ENCODE results near the gene PAK4.

The PAK4 gene

GRCh38 chr19:39177736-39178135, 52.1 kb downstream of the PAK4 start:
- no peak for DNase-seq (ENCODE audit: low read depth in 3 of 3, low spot score in 1 of 3)

- DNase-seq (ENCODE audit: low read depth in 3 of 3, low spot score in 1 of 3) = no peak
Measured at GRCh38 chr19:39178296-39179006, 52.9 kb downstream of the PAK4 start.

GRCh38 chr19:39179754-39180153, 54.2 kb downstream of the PAK4 start:
- DNase-seq (ENCODE audit: low read depth in 3 of 3, low spot score in 1 of 3) = no peak

- no peak for DNase-seq (ENCODE audit: low read depth in 3 of 3, low spot score in 1 of 3)
Measured at GRCh38 chr19:39180749-39181148, 55.2 kb downstream of the PAK4 start.

GRCh38 chr19:39181500-39182173, 56.1 kb downstream of the PAK4 start:
- DNase-seq (ENCODE audit: low read depth in 3 of 3, low spot score in 1 of 3) = no peak

- no peak for DNase-seq (ENCODE audit: low read depth in 3 of 3, low spot score in 1 of 3)
Measured at GRCh38 chr19:39182174-39182505, 56.6 kb downstream of the PAK4 start.

DNA sequence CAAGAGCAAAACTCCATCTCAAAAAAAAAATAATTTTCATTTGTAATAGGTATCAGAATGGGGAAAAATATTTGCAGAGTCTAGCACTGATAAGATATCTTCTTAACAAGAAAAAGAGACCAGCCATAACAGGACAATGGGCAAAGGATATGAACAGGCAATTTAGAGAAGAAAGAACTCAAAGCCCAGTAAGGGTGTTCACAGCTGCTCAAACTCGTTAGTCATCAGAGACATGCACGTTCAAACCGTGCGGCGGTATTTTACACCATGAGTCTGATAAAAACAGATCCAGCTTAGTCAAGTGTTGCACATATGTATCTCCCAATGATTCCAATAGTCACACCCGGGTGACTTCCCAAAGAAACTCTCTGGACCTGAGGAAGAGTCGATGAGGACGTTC, 57.5 kb downstream of the PAK4 start:
- no peak for DNase-seq (ENCODE audit: low read depth in 3 of 3, low spot score in 1 of 3)

- no peak for DNase-seq (ENCODE audit: low read depth in 3 of 3, low spot score in 1 of 3)
Measured at GRCh38 chr19:39186391-39186790, 60.8 kb downstream of the PAK4 start.

DNA sequence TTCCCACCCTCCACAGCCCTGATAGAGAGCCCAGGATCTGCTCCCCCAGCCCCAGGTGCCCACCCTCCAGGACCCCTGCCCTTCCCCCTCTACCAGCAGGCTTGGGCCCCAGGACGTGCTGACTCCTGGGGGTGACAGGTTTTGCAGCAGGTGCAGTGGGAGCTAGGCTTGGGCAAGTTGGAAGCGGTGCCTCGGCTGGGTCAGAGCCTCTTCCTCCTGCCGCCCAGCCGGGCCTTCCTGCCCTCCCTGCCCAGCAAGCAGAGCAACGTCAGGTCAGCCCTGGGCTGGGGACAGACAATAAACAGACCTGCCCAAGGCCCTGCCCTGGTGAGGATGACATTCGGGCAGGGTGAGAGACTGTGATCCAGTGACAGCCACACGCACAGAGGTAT, 62.0 kb downstream of the PAK4 start:
- no peak for DNase-seq (ENCODE audit: low read depth in 3 of 3, low spot score in 1 of 3)

DNA sequence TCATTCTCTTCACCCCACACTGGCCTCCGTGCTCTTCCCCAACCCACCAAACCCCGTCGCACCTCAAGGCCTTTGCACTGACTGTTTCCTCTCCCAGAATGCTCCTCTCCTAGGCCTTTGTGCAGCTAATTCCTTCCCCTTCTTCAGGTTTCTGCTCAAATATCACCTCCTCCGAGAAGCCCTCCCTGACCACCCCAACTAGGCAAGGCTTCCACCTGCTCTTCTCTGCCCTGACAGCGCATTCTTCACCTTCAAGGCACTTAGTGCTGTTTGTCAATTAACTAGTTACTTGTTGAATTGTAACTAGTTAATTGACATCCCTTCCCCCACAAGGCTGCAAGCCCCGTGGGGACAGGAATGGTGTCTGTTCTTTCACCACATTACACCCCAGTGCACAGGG, 63.4 kb downstream of the PAK4 start:
- no peak for DNase-seq (ENCODE audit: low read depth in 3 of 3, low spot score in 1 of 3)

- DNase-seq (ENCODE audit: low read depth in 3 of 3, low spot score in 1 of 3) = no peak
Measured at GRCh38 chr19:39190768-39191167, 65.2 kb downstream of the PAK4 start.

GRCh38 chr19:39192846-39193245, 67.3 kb downstream of the PAK4 start:
- no peak for DNase-seq (ENCODE audit: low read depth in 3 of 3, low spot score in 1 of 3)

DNA sequence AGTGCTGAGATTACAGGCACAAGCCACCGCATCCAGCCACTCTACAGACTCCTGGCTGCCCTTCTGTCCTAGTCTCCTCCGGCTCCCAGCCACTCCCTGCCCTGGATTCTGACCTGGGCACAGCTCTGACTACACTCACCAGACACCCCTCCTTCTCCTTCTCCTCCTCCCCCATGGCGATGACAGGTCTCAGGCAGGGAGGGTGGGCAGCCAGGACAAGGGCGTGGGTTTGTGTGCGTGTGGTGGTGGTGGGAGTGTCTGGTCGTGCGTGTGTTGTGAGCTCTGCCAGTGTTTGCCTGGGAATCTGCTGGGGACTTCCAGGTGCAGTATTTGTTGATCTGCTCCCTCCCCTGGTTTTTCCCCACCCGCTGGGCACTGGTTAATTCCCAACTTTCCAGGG, 68.2 kb downstream of the PAK4 start:
- DNase-seq (ENCODE audit: low read depth in 3 of 3, low spot score in 1 of 3) = no peak

DNA sequence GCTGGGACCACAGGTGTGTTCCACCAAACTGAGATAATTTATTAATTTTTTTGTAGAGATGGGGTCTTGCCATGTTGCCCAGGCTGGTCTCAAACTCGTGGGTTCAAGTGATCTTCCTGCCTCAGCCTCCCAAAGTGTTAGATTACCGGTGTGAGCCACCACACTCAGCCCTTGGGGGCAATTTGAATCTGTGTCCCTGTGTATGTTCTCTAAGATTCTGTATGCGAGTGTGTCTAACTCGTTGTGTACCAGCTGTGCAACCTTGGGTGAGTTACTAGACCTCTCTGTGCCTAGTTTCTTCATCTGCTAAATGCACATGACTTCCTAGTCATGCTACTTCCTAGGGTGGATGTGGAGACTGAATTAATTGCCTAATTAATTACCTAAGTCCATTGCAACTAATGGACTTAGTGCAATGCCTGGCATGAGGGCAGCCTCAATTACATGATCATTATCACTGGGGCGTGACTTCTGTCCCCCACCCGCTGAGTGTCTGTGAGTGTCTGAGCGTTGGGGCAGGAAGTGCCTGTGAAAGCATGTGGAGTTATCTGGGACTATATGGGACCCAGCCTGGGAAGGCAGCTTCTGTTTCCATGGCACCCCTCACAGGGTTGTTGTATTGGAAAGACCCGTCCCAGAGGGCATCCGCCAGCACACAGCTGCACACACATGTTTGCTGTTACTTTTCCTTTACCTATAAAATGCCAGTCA, 69.4 kb downstream of the PAK4 start:
- DNase-seq (ENCODE audit: low read depth in 3 of 3, low spot score in 1 of 3) = no peak

DNA sequence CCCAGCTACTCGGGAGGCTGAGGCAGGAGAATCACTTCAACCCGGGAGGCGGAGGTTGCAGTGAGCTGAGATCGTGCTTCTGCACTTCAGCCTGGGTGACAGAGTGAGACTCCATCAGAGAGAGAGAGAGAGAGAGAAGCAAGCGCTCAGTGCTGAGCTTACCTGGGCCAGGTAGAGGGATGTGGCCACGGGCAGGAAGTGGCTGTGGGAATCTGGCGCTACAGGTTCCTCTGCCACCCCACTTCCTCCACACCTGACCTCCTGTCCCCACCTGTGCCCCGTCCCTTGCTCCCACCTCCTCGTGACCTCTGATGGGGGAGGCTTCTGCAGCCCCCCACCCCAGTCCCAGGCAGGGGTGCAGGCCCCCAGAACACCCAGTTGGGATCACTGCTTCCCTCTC, 70.2 kb downstream of the PAK4 start:
- no peak for DNase-seq (ENCODE audit: low read depth in 3 of 3, low spot score in 1 of 3)

DNA sequence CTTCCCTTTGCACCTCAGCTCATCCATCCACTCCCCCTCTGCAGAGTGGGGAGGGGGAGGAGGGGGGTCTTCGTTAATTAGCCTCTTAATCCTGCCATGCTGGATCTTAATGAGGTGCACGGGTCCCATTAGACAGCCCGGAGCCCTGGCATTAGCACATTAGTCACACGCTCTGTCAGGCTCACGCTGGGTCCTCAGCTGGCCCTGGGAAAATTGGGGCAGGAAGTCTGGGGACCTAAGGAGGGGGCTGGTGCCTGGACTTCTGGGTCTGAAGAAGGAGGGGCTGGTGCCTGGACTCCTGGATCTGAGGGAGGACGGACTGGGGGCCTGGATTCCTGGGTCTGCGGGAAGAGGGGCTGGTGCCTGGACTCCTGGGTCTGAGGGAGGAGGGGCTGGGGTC, 70.7 kb downstream of the PAK4 start:
- no peak for DNase-seq (ENCODE audit: low read depth in 3 of 3, low spot score in 1 of 3)

DNA sequence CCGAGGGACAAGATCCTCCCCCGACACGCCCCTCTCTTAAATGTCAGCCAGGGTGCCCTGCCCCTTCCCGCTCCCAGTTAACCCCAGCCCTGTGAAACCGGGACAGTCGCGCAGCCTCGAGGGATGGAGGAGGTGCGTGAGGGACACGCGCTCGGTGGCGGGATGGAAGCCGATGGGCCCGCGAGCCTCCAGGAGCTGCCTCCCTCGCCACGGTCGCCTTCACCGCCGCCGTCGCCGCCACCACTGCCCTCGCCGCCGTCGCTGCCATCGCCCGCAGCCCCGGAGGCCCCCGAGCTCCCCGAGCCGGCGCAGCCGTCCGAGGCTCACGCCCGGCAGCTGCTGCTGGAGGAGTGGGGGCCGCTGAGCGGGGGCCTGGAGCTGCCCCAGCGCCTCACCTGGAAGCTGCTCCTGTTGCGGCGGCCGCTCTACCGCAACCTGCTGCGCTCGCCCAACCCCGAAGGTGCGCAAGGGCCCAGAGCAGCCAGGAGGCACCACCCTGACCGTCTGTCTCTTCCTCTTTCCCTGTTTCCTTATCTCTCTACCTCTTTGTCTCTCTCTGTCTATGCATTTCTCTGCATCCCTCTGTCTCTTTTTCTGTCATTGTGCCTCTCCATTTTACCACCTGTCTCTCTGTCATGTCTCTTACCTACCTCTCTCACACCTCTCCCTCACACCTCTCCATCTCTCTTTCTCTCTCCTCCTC, 71.4 kb downstream of the PAK4 start, which contains the start of gene NCCRP1:
TSS of gene NCCRP1 (plus strand) at position 105 of the 703 bp plus-strand sequence. CDS start at position 124, 19 bp downstream.
- no peak for DNase-seq (ENCODE audit: low read depth in 3 of 3, low spot score in 1 of 3)

DNA sequence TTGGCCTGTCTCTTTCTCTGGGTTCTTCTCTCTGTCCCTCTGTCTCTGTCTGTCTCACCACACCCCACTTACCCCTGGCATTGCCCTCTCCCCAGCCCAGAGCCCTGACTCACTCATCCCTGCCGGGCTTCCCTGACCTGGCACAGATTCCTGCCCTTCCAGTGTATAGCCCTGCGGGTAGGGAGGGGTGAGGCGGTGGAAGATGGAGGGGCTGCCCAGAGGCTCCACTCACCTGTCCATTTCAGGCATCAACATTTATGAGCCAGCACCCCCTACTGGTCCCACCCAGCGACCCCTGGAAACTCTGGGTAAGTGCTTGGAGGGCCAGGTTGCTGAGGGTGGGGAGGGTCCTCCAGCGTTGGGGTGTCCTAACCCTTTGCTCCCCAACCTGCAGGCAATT, 72.2 kb downstream of the PAK4 start:
- no peak for DNase-seq (ENCODE audit: low read depth in 3 of 3, low spot score in 1 of 3)

DNA sequence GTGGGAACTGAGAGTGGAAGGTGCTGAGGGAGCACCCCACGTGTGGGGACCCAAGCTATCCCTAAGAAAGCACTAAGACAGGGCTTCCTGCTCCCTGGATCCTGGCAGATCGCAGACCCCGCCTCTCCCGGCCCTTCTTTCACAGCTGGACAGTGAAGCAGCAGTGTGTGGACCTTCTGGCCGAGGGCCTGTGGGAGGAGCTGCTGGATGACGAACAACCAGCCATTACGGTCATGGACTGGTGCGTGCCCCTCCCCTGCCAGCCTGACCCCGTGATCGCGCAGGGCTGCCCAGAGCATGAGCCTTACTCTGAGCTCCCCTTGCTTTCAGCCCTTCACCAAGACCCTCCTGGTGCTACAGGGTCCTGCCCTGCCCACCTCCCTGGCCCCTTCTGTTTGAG, 73.4 kb downstream of the PAK4 start:
- no peak for DNase-seq (ENCODE audit: low read depth in 3 of 3, low spot score in 1 of 3)

- DNase-seq (ENCODE audit: low read depth in 3 of 3, low spot score in 1 of 3) = no peak
Measured at GRCh38 chr19:39200066-39200802, 74.6 kb downstream of the PAK4 start.

GRCh38 chr19:39200803-39201115, 75.2 kb downstream of the PAK4 start:
- no peak for DNase-seq (ENCODE audit: low read depth in 3 of 3, low spot score in 1 of 3)
